ENCODE measurements around the gene ZNF439. TPM values are rescaled to one million over a fixed set of nuclear protein-coding genes. Genes with fewer than 3 reads are reported as not detected.
A peak's percentile ranks its signal among the peaks of the same experiment; 100 is the strongest.
"Not testable (repeated sequence)": the region's sequence is repeated elsewhere in the genome, so short reads cannot be mapped to it uniquely, and the experiment has no call there.

The ZNF439 gene
- polyA plus RNA-seq (2013, experiment 1 of 2; ENCODE audit: insufficient read length) = 4.8 TPM
- polyA plus RNA-seq (2013, experiment 2 of 2; ENCODE audit: insufficient read length) = 5.2 TPM

- DNase-seq = peak; percentile 83
Observed at GRCh38 chr19:11848594-11849469, at the start of gene ZNF439. ZNF439 (plus strand) TSS chr19:11848726; CDS start chr19:11848868, 142 bp downstream.

- DNase-seq = no peak
Observed at GRCh38 chr19:11806354-11807098, 42.0 kb upstream of the ZNF439 start.

- no peak for DNase-seq
Observed at GRCh38 chr19:11807099-11807380, 41.5 kb upstream of the ZNF439 start.

GRCh38 chr19:11813703-11814028, 34.9 kb upstream of the ZNF439 start:
- DNase-seq = no peak

GRCh38 chr19:11814029-11814699, 34.4 kb upstream of the ZNF439 start, which contains the start of gene ZNF440:
ZNF440 (plus strand) TSS chr19:11814273; CDS start chr19:11814448, 175 bp downstream.
- peak; percentile 92 for DNase-seq

GRCh38 chr19:11814700-11815035, 33.9 kb upstream of the ZNF439 start:
- peak; percentile 23 for DNase-seq

- peak; percentile 17 for DNase-seq
Observed at GRCh38 chr19:11821474-11822109, 26.9 kb upstream of the ZNF439 start.

- DNase-seq = not testable (repeated sequence)
Observed at GRCh38 chr19:11828957-11829876, 19.3 kb upstream of the ZNF439 start.

- no peak for DNase-seq
Observed at GRCh38 chr19:11832253-11832912, 16.1 kb upstream of the ZNF439 start.

- DNase-seq = no peak
Observed at GRCh38 chr19:11833541-11833940, 15.0 kb upstream of the ZNF439 start.

- DNase-seq = not testable (repeated sequence)
Observed at GRCh38 chr19:11835626-11836066, 12.9 kb upstream of the ZNF439 start.

GRCh38 chr19:11843722-11844121, 4.8 kb upstream of the ZNF439 start:
- no peak for DNase-seq

- DNase-seq = not testable (repeated sequence)
Observed at GRCh38 chr19:11847615-11848014, 911 bp upstream of the ZNF439 start.

- no peak for DNase-seq
Observed at GRCh38 chr19:11848200-11848593, 329 bp upstream of the ZNF439 start.

- not testable (repeated sequence) for DNase-seq
Observed at GRCh38 chr19:11850289-11850688, 1.8 kb downstream of the ZNF439 start.

- DNase-seq = no peak
Observed at GRCh38 chr19:11853358-11853757, 4.8 kb downstream of the ZNF439 start.

- no peak for DNase-seq
Observed at GRCh38 chr19:11856596-11857250, 8.2 kb downstream of the ZNF439 start.

GRCh38 chr19:11860721-11861120, 12.2 kb downstream of the ZNF439 start:
- no peak for DNase-seq

GRCh38 chr19:11861301-11861700, 12.8 kb downstream of the ZNF439 start:
- DNase-seq = no peak

GRCh38 chr19:11867766-11868165, 19.2 kb downstream of the ZNF439 start:
- DNase-seq = peak; percentile 8
